Common myeloid progenitor, CD34-positive (primary cell): Measurements from ENCODE around the gene GRB10.

Experiments used
- CTCF ChIA-PET: fragments of 350-600 bp; sonication (Branson Sonifier 250); formaldehyde crosslinking; loops from one replicate; lab custom pipeline; 2021; ENCODE audit warnings: antibody characterized with exemption; lab: Charles Lee
- POLR2A ChIA-PET: fragments of 350-600 bp; sonication (Branson Sonifier 250); formaldehyde crosslinking; loops from one replicate; lab custom pipeline; 2021; ENCODE audit warnings: antibody characterized with exemption; lab: Charles Lee
- DNase-seq, 3 donors: peaks; one replicate each; pipeline versions ENCODE4 v3.0.0 to v3.0.0-alpha.2; 2013
- H3K27ac ChIP-seq, 2 experiments: 1 replicate in 1 of 2; 2 replicates in 1 of 2; pipeline ENCODE4 v1.7.0; 2013; ENCODE audit warnings: inconsistent platforms in 2 of 2, low read length in 2 of 2, mild to moderate bottlenecking in 2 of 2, low read depth in 1 of 2, moderate library complexity in 1 of 2; ENCODE audit not compliant: severe bottlenecking in 2 of 2, insufficient read depth in 1 of 2, poor library complexity in 1 of 2
- H3K27me3 ChIP-seq, 5 experiments: replicated peaks in 2 of 5; 1 replicate in 3 of 5; 2 replicates in 2 of 5; pipeline versions ENCODE4 v1.6.1 to v1.7.0; 2013; ENCODE audit warnings: low read length in 4 of 5, mild to moderate bottlenecking in 2 of 5, moderate library complexity in 2 of 5, inconsistent platforms in 1 of 5; ENCODE audit not compliant: insufficient read depth in 5 of 5, control insufficient read depth in 4 of 5
- H3K36me3 ChIP-seq, 4 experiments: 1 replicate in 2 of 4; 2 replicates in 2 of 4; pipeline versions ENCODE4 v1.6.1 to v1.7.0; 2013; ENCODE audit warnings: low read length in 3 of 4, control low read depth in 1 of 4, mild to moderate bottlenecking in 1 of 4; ENCODE audit not compliant: control insufficient read depth in 4 of 4, insufficient read depth in 4 of 4
- H3K4me1 ChIP-seq, 4 experiments: 1 replicate in 3 of 4; 2 replicates in 1 of 4; pipeline versions ENCODE4 v1.6.1 to v1.7.1; 2013; ENCODE audit warnings: low read length in 3 of 4, mild to moderate bottlenecking in 3 of 4, control low read depth in 1 of 4, inconsistent platforms in 1 of 4, moderate library complexity in 1 of 4; ENCODE audit not compliant: control insufficient read depth in 4 of 4, insufficient read depth in 4 of 4; ENCODE audit errors: control extremely low read depth in 1 of 4
- H3K4me3 ChIP-seq, 7 experiments: 1 replicate in 4 of 7; 2 replicates in 3 of 7; pipeline versions ENCODE4 v1.5.1 to v1.7.0; 2013; ENCODE audit warnings: mild to moderate bottlenecking in 7 of 7, low read length in 6 of 7, moderate library complexity in 6 of 7, inconsistent platforms in 2 of 7, low read depth in 2 of 7, control low read depth in 1 of 7; ENCODE audit not compliant: insufficient read depth in 4 of 7, control insufficient read depth in 1 of 7; ENCODE audit errors: extremely low read depth in 1 of 7
- H3K9me3 ChIP-seq, 5 experiments: 1 replicate in 4 of 5; 2 replicates in 1 of 5; pipeline versions ENCODE4 v1.6.1 to v1.7.1; 2013; ENCODE audit warnings: low read length in 4 of 5, mild to moderate bottlenecking in 2 of 5, inconsistent platforms in 1 of 5, low read depth in 1 of 5, moderate library complexity in 1 of 5; ENCODE audit not compliant: control insufficient read depth in 4 of 5, insufficient read depth in 2 of 5; ENCODE audit errors: control extremely low read depth in 1 of 5
- WGBS: methylation state at CpG from one replicate; pipeline ENCODE4 v1.1.5; 2013; ENCODE audit not compliant: insufficient coverage; 5-methylcytosine and 5-hydroxymethylcytosine counted together

The GRB10 gene

GRCh38 chr7:50712252-50713122 is 70.2 kb downstream of the GRB10 start:
- Histone ChIP-seq H3K9me3 (no peaks in the 10 kb centered on the region), H3K27me3 (no peaks in the 10 kb centered on the region), H3K4me1 (peaks cover 2 to 38% (median 18%) of the 10 kb centered on the region in 4 experiments), H3K4me3 (peak overlapping the region in 1 of 7 experiments; percentile 19), H3K36me3 (peaks cover 0 to 4% (median 2%) of the 10 kb centered on the region in 4 experiments), H3K27ac (no peak overlapping the region)
- no peak for DNase-seq
- CTCF ChIA-PET, result interaction anchor here (1.0 to 2.3 kb wide), 5 partner anchors 10 to 429 kb away, joined by 3 to 10 read pairs (median 3); no protein-coding TSS in a partner anchor
- POLR2A ChIA-PET, result interaction anchor here (0.6 to 1.4 kb wide), 3 partner anchors 12 to 145 kb away, joined by 3 to 4 read pairs (median 3); no protein-coding TSS in a partner anchor
- WGBS, result 59% methylated on average over 3 of the region's 3 CpGs

DNA sequence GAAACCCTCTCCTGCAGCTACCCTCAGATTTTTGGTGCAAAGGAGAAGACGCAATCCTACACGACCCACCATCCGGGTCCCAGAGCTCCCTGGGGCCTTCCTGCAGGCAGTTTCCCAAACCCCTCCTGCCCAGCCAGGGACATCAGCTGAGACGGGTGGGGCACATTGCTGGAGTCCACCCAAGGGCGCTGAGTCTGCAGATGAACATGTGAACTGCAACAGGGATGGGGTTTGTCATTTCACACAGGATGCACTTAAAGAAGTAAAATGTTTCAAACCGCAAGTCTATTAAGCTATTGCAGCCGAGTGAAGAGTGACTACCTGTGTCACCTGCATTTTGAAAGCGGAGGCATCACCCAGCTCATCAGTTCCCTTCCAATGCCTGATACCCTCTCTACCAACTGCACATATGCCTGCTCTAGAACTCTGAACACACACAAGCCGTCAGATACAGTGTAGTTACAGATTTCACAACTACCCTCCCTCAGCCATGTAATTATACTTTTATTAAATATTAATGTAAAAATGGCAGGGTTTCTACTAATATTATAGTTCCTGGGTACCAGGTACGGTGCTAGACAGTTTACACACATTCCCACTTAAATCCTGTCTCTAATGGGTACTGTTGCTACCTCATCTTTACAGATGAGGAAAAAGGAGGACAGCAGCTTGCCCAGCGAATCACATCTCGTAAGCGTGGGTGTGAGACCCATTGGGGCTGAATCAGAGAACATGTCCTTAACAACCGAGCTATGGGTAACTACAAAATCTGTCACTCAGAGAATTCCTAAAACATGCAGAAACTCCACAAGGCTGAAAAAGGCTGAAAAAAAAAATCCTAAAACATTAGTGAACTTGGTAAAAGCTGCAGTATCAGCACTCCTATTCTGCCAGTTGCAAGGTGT is 71.2 kb downstream of the GRB10 start:
- Histone ChIP-seq H3K27me3 (no peaks in the 10 kb centered on the region), H3K4me1 (peaks cover 2 to 30% (median 10%) of the 10 kb centered on the region in 4 experiments), H3K9me3 (no peaks in the 10 kb centered on the region), H3K27ac (no peak overlapping the region), H3K36me3 (peaks cover 0 to 4% (median 2%) of the 10 kb centered on the region in 4 experiments), H3K4me3 (no peak overlapping the region)
- ChIA-PET POLR2A (interaction anchor here (0.6 to 1.4 kb wide), 3 partner anchors 13 to 146 kb away, joined by 3 to 4 read pairs (median 3); no protein-coding TSS in a partner anchor), CTCF (interaction anchor here (2.3 kb wide), 1 partner anchor 430 kb away, joined by 10 read pairs; no protein-coding TSS in a partner anchor)
- peak in 2 of 3 donors; percentile 22 to 40 for DNase-seq
- WGBS, result 63% methylated on average over 11 of the region's 14 CpGs

- Histone ChIP-seq H3K4me1 (peaks cover 2 to 23% (median 10%) of the 10 kb centered on the region in 4 experiments), H3K9me3 (no peaks in the 10 kb centered on the region), H3K27ac (no peak overlapping the region), H3K4me3 (no peak overlapping the region), H3K36me3 (peaks cover 0 to 4% (median 2%) of the 10 kb centered on the region in 4 experiments), H3K27me3 (no peaks in the 10 kb centered on the region)
- DNase-seq, result no peak
- 98% methylated on average over 15 of the region's 15 CpGs for WGBS
- POLR2A ChIA-PET, result no interaction called here
- CTCF ChIA-PET, result no interaction called here
Measured at GRCh38 chr7:50710441-50711154, 72.1 kb downstream of the GRB10 start.

- ChIA-PET CTCF (interaction anchor here (1.8 kb wide), 1 partner anchor 12 kb away, joined by 5 read pairs; no protein-coding TSS in a partner anchor), POLR2A (no interaction called here)
Measured at GRCh38 chr7:50709151-50709550, 73.5 kb downstream of the GRB10 start.

GRCh38 chr7:50707236-50708006 is 75.3 kb downstream of the GRB10 start:
- H3K4me3 ChIP-seq, result no peak overlapping the region
- H3K9me3 ChIP-seq, result no peaks in the 10 kb centered on the region
- no peaks in the 10 kb centered on the region for H3K27me3 ChIP-seq
- CTCF ChIA-PET, result no interaction called here
- peaks cover under 1 to 14% (median 2%) of the 10 kb centered on the region in 4 experiments for H3K4me1 ChIP-seq
- 96% methylated on average over 9 of the region's 9 CpGs for WGBS
- H3K36me3 ChIP-seq, result peaks cover under 1 to 11% (median 6%) of the 10 kb centered on the region in 4 experiments
- no peak for DNase-seq
- H3K27ac ChIP-seq, result no peak overlapping the region
- POLR2A ChIA-PET, result no interaction called here

More at GRCh38 chr7:50709151-50709550, 73.5 kb downstream of the GRB10 start:
- DNase-seq, result no peak
- Histone ChIP-seq H3K36me3 (peaks cover 0 to 4% (median 2%) of the 10 kb centered on the region in 4 experiments), H3K4me3 (no peak overlapping the region), H3K9me3 (no peaks in the 10 kb centered on the region), H3K27me3 (no peaks in the 10 kb centered on the region), H3K27ac (no peak overlapping the region), H3K4me1 (peaks cover 2 to 23% (median 10%) of the 10 kb centered on the region in 4 experiments)
- WGBS, result 93% methylated on average over 7 of the region's 7 CpGs

GRCh38 chr7:50706469-50706937 is 76.2 kb downstream of the GRB10 start:
- 100% methylated on average over 2 of the region's 5 CpGs for WGBS
- peaks cover 0 to 5% (median 0%) of the 10 kb centered on the region in 4 experiments for H3K4me1 ChIP-seq
- no peak for DNase-seq
- CTCF ChIA-PET, result no interaction called here
- H3K9me3 ChIP-seq, result no peaks in the 10 kb centered on the region
- H3K36me3 ChIP-seq, result peaks cover 4 to 19% (median 12%) of the 10 kb centered on the region in 4 experiments
- H3K27ac ChIP-seq, result no peak overlapping the region
- POLR2A ChIA-PET, result no interaction called here
- H3K27me3 ChIP-seq, result no peaks in the 10 kb centered on the region
- no peak overlapping the region for H3K4me3 ChIP-seq
